CD14-positive monocyte (primary cell): ENCODE data around the gene DEGS1. TPM values are rescaled to one million over a fixed set of nuclear protein-coding genes. Genes with fewer than 3 reads are reported as not detected.

Experiments
- DNase-seq, 3 donors: peaks; one replicate each; pipeline ENCODE4 v3.0.0-alpha.2; 2011 to 2022
- H2AFZ ChIP-seq: 2 replicates; pipeline ENCODE4 v1.6.0; 2012; ENCODE audit warnings: mild to moderate bottlenecking, low read depth, low read length, inconsistent platforms; ENCODE audit not compliant: insufficient read depth, poor library complexity, severe bottlenecking
- H3K27ac ChIP-seq, 2 donors: 1 replicate in 1 of 2; 2 replicates in 1 of 2; pipeline ENCODE4 v1.5.1; 2012 to 2013; ENCODE audit warnings: low read length in 2 of 2, control low read depth in 1 of 2, inconsistent platforms in 1 of 2, low read depth in 1 of 2, mild to moderate bottlenecking in 1 of 2
- H3K27me3 ChIP-seq, 2 donors: one replicate each; pipeline versions ENCODE4 v1.6.0 to v1.6.1; 2011 to 2013; ENCODE audit warnings: low read length in 2 of 2; ENCODE audit not compliant: control insufficient read depth in 2 of 2, insufficient read depth in 2 of 2
- H3K36me3 ChIP-seq, 2 donors: replicated peaks in 1 of 2; 1 replicate in 1 of 2; 2 replicates in 1 of 2; pipeline versions ENCODE4 v1.5.1 to v1.6.1; 2012 to 2013; ENCODE audit warnings: low read length in 2 of 2, control low read depth in 1 of 2, inconsistent platforms in 1 of 2, mild to moderate bottlenecking in 1 of 2; ENCODE audit not compliant: insufficient read depth in 2 of 2, control insufficient read depth in 1 of 2
- H3K4me1 ChIP-seq, 2 donors: 1 replicate in 1 of 2; 2 replicates in 1 of 2; pipeline versions ENCODE4 v1.5.1 to v1.6.1; 2012 to 2013; ENCODE audit warnings: low read length in 2 of 2, control low read depth in 1 of 2, inconsistent platforms in 1 of 2, mild to moderate bottlenecking in 1 of 2, moderate library complexity in 1 of 2; ENCODE audit not compliant: insufficient read depth in 2 of 2, control insufficient read depth in 1 of 2
- H3K4me2 ChIP-seq: replicated peaks from 2 replicates; pipeline ENCODE3; 2012; ENCODE audit warnings: low read length, moderate library complexity, mild to moderate bottlenecking; ENCODE audit not compliant: poor library complexity, severe bottlenecking; ENCODE audit errors: extremely low read depth
- H3K4me3 ChIP-seq, 3 experiments: fragments of 200-600 bp in 1 of 3; sonication (generic) in 1 of 3; replicated peaks in 1 of 3; 1 replicate in 2 of 3; 2 replicates in 1 of 3; pipeline ENCODE4 v1.5.1; 2011 to 2013; ENCODE audit warnings: low read length in 3 of 3, mild to moderate bottlenecking in 3 of 3, control low read depth in 2 of 3, low read depth in 2 of 3, inconsistent platforms in 1 of 3, moderate library complexity in 1 of 3
- H3K79me2 ChIP-seq: 2 replicates; pipeline ENCODE4 v1.6.0; 2012; ENCODE audit warnings: mild to moderate bottlenecking, control low read depth, inconsistent platforms, low read length, moderate library complexity; ENCODE audit not compliant: insufficient read depth
- H3K9ac ChIP-seq: 2 replicates; pipeline ENCODE4 v1.6.0; 2017; ENCODE audit warnings: low read length, mild to moderate bottlenecking; ENCODE audit not compliant: insufficient read depth, poor library complexity, severe bottlenecking
- H3K9me3 ChIP-seq, 2 donors: replicated peaks in 1 of 2; 1 replicate in 1 of 2; 2 replicates in 1 of 2; pipeline versions ENCODE4 v1.5.1 to v1.6.1; 2012 to 2013; ENCODE audit warnings: low read length in 2 of 2, control low read depth in 1 of 2; ENCODE audit not compliant: control insufficient read depth in 1 of 2, insufficient read depth in 1 of 2
- H4K20me1 ChIP-seq: 2 replicates; pipeline ENCODE4 v1.6.0; 2012; ENCODE audit warnings: mild to moderate bottlenecking, low read length, control low read depth, moderate library complexity; ENCODE audit not compliant: insufficient read depth
- H3K27ac Mint-ChIP-seq, 7 donors: one replicate each; pipeline ENCODE4 v1.8.0; 2020; ENCODE audit warnings: mild to moderate bottlenecking in 7 of 7, mixed read lengths in 7 of 7, moderate library complexity in 6 of 7, inconsistent platforms in 2 of 7
- H3K27me3 Mint-ChIP-seq, 3 donors: one replicate each; pipeline ENCODE4 v1.8.0; 2021 to 2022; ENCODE audit warnings: low read depth in 3 of 3, mild to moderate bottlenecking in 3 of 3, mixed read lengths in 3 of 3, moderate library complexity in 3 of 3, inconsistent platforms in 1 of 3
- H3K36me3 Mint-ChIP-seq, 2 donors: one replicate each; pipeline ENCODE4 v1.8.0; 2020; ENCODE audit warnings: mixed read lengths in 2 of 2, inconsistent platforms in 1 of 2, mild to moderate bottlenecking in 1 of 2
- H3K4me1 Mint-ChIP-seq: one replicate; pipeline ENCODE4 v1.8.0; 2020; ENCODE audit warnings: mild to moderate bottlenecking, mixed read lengths
- H3K4me3 Mint-ChIP-seq, 2 donors: one replicate each; pipeline ENCODE4 v1.8.0; 2020; ENCODE audit warnings: mild to moderate bottlenecking in 2 of 2, mixed read lengths in 2 of 2, moderate library complexity in 1 of 2
- H3K9me3 Mint-ChIP-seq, 7 donors: one replicate each; pipeline ENCODE4 v1.8.0; 2020 to 2022; ENCODE audit warnings: mixed read lengths in 7 of 7, mild to moderate bottlenecking in 6 of 7, moderate library complexity in 6 of 7, inconsistent platforms in 2 of 7
- CTCF ChIP-seq: fragments of 200-600 bp; IDR thresholded peaks from one replicate; pipeline ENCODE4 v1.8.0; 2022; ENCODE audit warnings: antibody characterized with exemption, mild to moderate bottlenecking
- WGBS: methylation state at CpG from one replicate; pipeline ENCODE4 v1.1.5; 2013; ENCODE audit warnings: missing lambda C conversion rate; ENCODE audit not compliant: insufficient coverage; 5-methylcytosine and 5-hydroxymethylcytosine counted together
- intact Hi-C, 2 donors: fragments of 100-400 bp; cut with micrococcal nuclease; formaldehyde crosslinking; loops; one replicate each; pipeline versions ENCODE4 v1.15.0 to v1.15.1; 2023
- polyA plus RNA-seq, 3 donors: library from polyadenylated mRNA; depleted of rRNA in 1 of 3; unstranded in 2 of 3; stranded (reverse) in 1 of 3; fragments of 300-500 nt in 2 of 3; fragments of >200 nt in 1 of 3; fragmentation: Illumina TruSeq in 2 of 3; gene quantifications; 1 replicate in 2 of 3; 2 replicates in 1 of 3; pipeline ENCODE4 v1.2.3, GENCODE V29; 2012 to 2021

Gene DEGS1
- polyA plus RNA-seq, 3 donors: 35.0 to 137 (median 118) TPM

GRCh38 chr1:224178894-224179293 is 4.1 kb upstream of the DEGS1 start:
- intact Hi-C loops: no loop called here
- Histone ChIP-seq H3K4me1 (peaks cover 14 to 19% of the 10 kb centered on the region in 2 donors), H3K9me3 (no peaks in the 10 kb centered on the region), H3K4me2 (no peak overlapping the region), H3K27me3 (no peaks in the 10 kb centered on the region), H3K36me3 (no peaks in the 10 kb centered on the region), H3K4me3 (no peak overlapping the region), H4K20me1 (peaks cover 4% of the 10 kb centered on the region), H3K27ac (no peak overlapping the region), H2AFZ (no peak overlapping the region), H3K79me2 (peaks cover 8% of the 10 kb centered on the region), H3K9ac (no peak overlapping the region)
- H3K27me3 Mint-ChIP-seq: peaks cover 2 to 12% (median 6%) of the 10 kb centered on the region in 3 donors
- H3K4me1 Mint-ChIP-seq: peaks cover 17% of the 10 kb centered on the region
- H3K27ac Mint-ChIP-seq: no peak overlapping the region
- no peak for TF ChIP-seq CTCF
- H3K9me3 Mint-ChIP-seq: no peaks in the 10 kb centered on the region
- no peaks in the 10 kb centered on the region for H3K36me3 Mint-ChIP-seq
- WGBS: 67% methylated on average over 1 of the region's 5 CpGs
- no peak overlapping the region for H3K4me3 Mint-ChIP-seq
- no peak for DNase-seq

- H3K27me3 Mint-ChIP-seq: peaks cover 0 to 4% (median 2%) of the 10 kb centered on the region in 3 donors
- Histone ChIP-seq H3K27me3 (no peaks in the 10 kb centered on the region), H3K9ac (no peak overlapping the region), H3K9me3 (no peaks in the 10 kb centered on the region), H3K79me2 (peaks cover 28% of the 10 kb centered on the region), H3K4me2 (no peak overlapping the region), H3K27ac (no peak overlapping the region), H3K4me1 (peaks cover 28 to 32% of the 10 kb centered on the region in 2 donors), H3K36me3 (no peaks in the 10 kb centered on the region), H4K20me1 (peaks cover 24% of the 10 kb centered on the region), H3K4me3 (no peak overlapping the region), H2AFZ (no peak overlapping the region)
- 97% methylated on average over 9 of the region's 11 CpGs for WGBS
- H3K9me3 Mint-ChIP-seq: no peaks in the 10 kb centered on the region
- H3K36me3 Mint-ChIP-seq: peaks cover 0 to 8% of the 10 kb centered on the region in 2 donors
- intact Hi-C loops: loop anchor here in 1 of 2 donors (5.0 kb wide), 1 partner anchor 36 kb away; no protein-coding TSS in a partner anchor
- H3K27ac Mint-ChIP-seq: no peak overlapping the region
- H3K4me3 Mint-ChIP-seq: no peak overlapping the region
- no peak for DNase-seq
- no peak for TF ChIP-seq CTCF
- H3K4me1 Mint-ChIP-seq: peaks cover 29% of the 10 kb centered on the region
Observed at GRCh38 chr1:224180783-224181452, 2.1 kb upstream of the DEGS1 start.
